Stomach (tissue), 4 donors: Measurements from ENCODE around the gene VSTM1.
"Not testable (repeated sequence)": the region's sequence is repeated elsewhere in the genome, so short reads cannot be mapped to it uniquely, and the experiment has no call there.

Experiments
- CTCF ChIP-seq, 7 experiments: fragments of 450-650 bp in 4 of 7; fragments of 200-600 bp in 3 of 7; sonication (generic) in 3 of 7; IDR thresholded peaks; one replicate each; pipeline ENCODE4 v1.5.1; 2016 to 2019; ENCODE audit warnings: antibody characterized with exemption in 7 of 7, control low read depth in 2 of 7, mild to moderate bottlenecking in 1 of 7
- POLR2A ChIP-seq, 4 donors: fragments of 450-650 bp; IDR thresholded peaks; one replicate each; pipeline ENCODE4 v1.6.1; 2016; ENCODE audit warnings: antibody characterized with exemption in 4 of 4, control low read depth in 2 of 4, mild to moderate bottlenecking in 1 of 4, moderate library complexity in 1 of 4
- POLR2AphosphoS5 ChIP-seq, 3 donors: sonication (generic); formaldehyde crosslinking; IDR thresholded peaks; one replicate each; pipeline ENCODE4 v1.6.1; 2016; ENCODE audit warnings: antibody characterized with exemption in 3 of 3

GRCh38 chr19:54095859-54096616, 32.3 kb upstream of the VSTM1 start:
- peak in 1 of 7 experiments; percentile 25 for TF ChIP-seq CTCF (IDR thresholded peaks at IDR 0.05)
- TF ChIP-seq POLR2AphosphoS5, POLR2A (IDR thresholded peaks at IDR 0.05): not testable (repeated sequence)
